GM18511 (cell line): ENCODE measurements around the gene ZNF385C.

Experiments
- ATAC-seq: cut with Tn5 transposase; IDR thresholded peaks from one replicate; pipeline ENCODE4 v1.9.1; 2021; ENCODE audit warnings: mild to moderate bottlenecking, moderate library complexity; ENCODE audit not compliant: unreplicated experiment

ZNF385C gene

GRCh38 chr17:42125565-42125964, 27.3 kb upstream of the ZNF385C start:
- no peak for ATAC-seq

GRCh38 chr17:42124256-42124655, 26.0 kb upstream of the ZNF385C start:
- no peak for ATAC-seq

GRCh38 chr17:42122371-42123303, 24.4 kb upstream of the ZNF385C start, which contains the start of gene HSPB9:
Gene HSPB9 (plus strand): TSS chr17:42122804. CDS start chr17:42122851, 47 bp downstream.
- no peak for ATAC-seq

GRCh38 chr17:42120770-42121769, 22.8 kb upstream of the ZNF385C start, which contains the start of gene KAT2A:
Gene KAT2A (minus strand): TSS chr17:42121367. CDS start chr17:42121304, 63 bp downstream.
- no peak for ATAC-seq

- no peak for ATAC-seq
These were observed 22.0 kb upstream of the ZNF385C start for GRCh38 chr17:42120161-42120769.

GRCh38 chr17:42119301-42119700, 21.0 kb upstream of the ZNF385C start:
- ATAC-seq: no peak

- no peak for ATAC-seq
These were observed 20.3 kb upstream of the ZNF385C start for GRCh38 chr17:42118545-42118944.

- no peak for ATAC-seq
These were observed 19.8 kb upstream of the ZNF385C start for GRCh38 chr17:42118126-42118510.

GRCh38 chr17:42117397-42118125, 19.3 kb upstream of the ZNF385C start:
- ATAC-seq: no peak

- no peak for ATAC-seq
These were observed 18.6 kb upstream of the ZNF385C start for GRCh38 chr17:42116705-42117396.

- no peak for ATAC-seq
These were observed 15.8 kb upstream of the ZNF385C start for GRCh38 chr17:42114118-42114517.

- ATAC-seq: no peak
These were observed 15.2 kb upstream of the ZNF385C start for GRCh38 chr17:42113293-42114069.

- ATAC-seq: peak; percentile 81
These were observed 14.4 kb upstream of the ZNF385C start, which contains the start of gene DHX58 for GRCh38 chr17:42112552-42113176. Gene DHX58 (minus strand): TSS chr17:42112714. CDS start chr17:42111892, 822 bp downstream.

- peak; percentile 17 for ATAC-seq
These were observed 13.7 kb upstream of the ZNF385C start for GRCh38 chr17:42111871-42112551.

GRCh38 chr17:42111265-42111636, 13.0 kb upstream of the ZNF385C start:
- no peak for ATAC-seq

- ATAC-seq: no peak
These were observed 12.3 kb upstream of the ZNF385C start for GRCh38 chr17:42110301-42111264.
